Testis (tissue), 2 donors: Measurements from ENCODE around the gene RCBTB1.

Experiments used
- POLR2A ChIP-seq: fragments of 450-650 bp; IDR thresholded peaks from one replicate; pipeline ENCODE4 v1.6.1; 2017; ENCODE audit warnings: antibody characterized with exemption, mild to moderate bottlenecking, moderate library complexity
- TF ChIP-seq, protein P1 (sequence below), 3 experiments: fragments of 450-650 bp in 2 of 3; fragments of 200-600 bp in 1 of 3; sonication (generic) in 1 of 3; IDR thresholded peaks; one replicate each; pipeline ENCODE4 v1.5.1; 2016 to 2019; ENCODE audit warnings: antibody characterized with exemption in 3 of 3, mild to moderate bottlenecking in 2 of 3, moderate library complexity in 1 of 3

DNA sequence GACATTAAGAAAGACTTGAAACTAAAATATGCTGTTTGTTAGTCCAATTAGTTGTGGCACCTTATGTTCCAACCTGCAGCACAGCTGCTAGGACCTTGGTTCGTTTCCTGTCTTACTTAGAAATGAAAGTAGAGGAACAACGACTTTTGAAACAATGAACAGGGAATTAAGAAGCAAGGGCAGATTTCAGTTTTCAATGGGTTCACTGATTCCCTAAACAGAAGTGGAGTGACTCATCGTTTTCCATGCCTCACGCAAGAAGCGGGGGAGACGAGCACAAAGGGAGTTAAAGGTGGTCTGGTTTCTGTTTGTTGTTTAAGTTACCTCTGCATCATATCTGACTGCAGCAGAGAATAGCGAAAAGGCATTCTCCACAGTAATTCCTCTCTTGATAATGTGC, 44.8 kb downstream of the RCBTB1 start:
- TF ChIP-seq, protein P1, sequence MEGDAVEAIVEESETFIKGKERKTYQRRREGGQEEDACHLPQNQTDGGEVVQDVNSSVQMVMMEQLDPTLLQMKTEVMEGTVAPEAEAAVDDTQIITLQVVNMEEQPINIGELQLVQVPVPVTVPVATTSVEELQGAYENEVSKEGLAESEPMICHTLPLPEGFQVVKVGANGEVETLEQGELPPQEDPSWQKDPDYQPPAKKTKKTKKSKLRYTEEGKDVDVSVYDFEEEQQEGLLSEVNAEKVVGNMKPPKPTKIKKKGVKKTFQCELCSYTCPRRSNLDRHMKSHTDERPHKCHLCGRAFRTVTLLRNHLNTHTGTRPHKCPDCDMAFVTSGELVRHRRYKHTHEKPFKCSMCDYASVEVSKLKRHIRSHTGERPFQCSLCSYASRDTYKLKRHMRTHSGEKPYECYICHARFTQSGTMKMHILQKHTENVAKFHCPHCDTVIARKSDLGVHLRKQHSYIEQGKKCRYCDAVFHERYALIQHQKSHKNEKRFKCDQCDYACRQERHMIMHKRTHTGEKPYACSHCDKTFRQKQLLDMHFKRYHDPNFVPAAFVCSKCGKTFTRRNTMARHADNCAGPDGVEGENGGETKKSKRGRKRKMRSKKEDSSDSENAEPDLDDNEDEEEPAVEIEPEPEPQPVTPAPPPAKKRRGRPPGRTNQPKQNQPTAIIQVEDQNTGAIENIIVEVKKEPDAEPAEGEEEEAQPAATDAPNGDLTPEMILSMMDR (IDR thresholded peaks at IDR 0.05) = no peak
- no peak for TF ChIP-seq POLR2A
